ENCODE measurements around the gene TNK2. TPM values are rescaled to one million over a fixed set of nuclear protein-coding genes. Genes with fewer than 3 reads are reported as not detected.
"Not testable (repeated sequence)": the region's sequence is repeated elsewhere in the genome, so short reads cannot be mapped to it uniquely, and the experiment has no call there.

Gene TNK2
- total RNA-seq, 4 donors from 2014 or later = 10.2 to 21.1 (median 12.7) TPM

DNA sequence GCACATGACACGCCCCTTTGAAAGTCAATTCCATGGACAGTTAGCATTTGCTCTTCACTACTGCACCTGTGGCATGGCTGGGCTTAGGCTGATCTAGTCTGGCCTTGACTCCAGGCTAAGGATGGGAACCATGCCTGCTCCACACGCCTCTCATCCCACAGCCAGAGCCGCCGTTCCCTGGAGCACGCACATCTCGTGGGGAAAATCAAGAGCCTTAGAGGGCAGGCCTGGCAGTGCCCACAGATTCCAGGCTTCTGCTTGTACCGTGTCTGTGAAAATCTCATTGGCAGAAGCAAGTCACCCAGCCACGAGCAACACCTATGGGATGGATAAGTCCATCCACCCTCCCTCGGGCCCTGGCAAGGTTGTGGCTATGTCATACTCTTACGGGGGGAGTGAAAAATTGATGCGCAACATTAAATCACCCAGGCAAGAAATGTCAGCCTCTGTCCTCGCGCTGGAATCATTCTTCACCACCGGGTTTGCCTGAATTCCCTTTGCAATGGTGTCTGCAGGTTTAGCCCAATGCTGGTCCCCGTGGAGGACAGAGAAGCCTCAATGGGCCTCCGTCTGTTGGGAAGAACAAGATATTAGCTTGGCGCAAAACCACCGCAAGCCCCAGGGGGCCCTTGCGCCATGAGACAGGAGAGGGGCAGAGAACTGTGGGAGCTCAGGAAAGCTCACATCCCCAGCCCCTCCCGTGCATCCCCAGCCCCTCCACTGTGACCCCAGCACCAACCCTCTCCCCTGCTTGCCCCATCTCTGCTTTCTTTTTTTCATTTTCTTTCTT is 38.8 kb upstream of the TNK2 start:
- intact Hi-C loops (cut with DNase I); H3K27ac ChIP-seq; H3K4me3 ChIP-seq (replicated peaks in 1 of 3); H3K36me3 ChIP-seq; H3K27me3 ChIP-seq; DNase-seq; H3K4me1 ChIP-seq; H3K9me3 ChIP-seq: not testable (repeated sequence)
- WGBS, 2 donors = 94 to 97% methylated on average over 18 to 19 of the region's 20 CpGs

DNA sequence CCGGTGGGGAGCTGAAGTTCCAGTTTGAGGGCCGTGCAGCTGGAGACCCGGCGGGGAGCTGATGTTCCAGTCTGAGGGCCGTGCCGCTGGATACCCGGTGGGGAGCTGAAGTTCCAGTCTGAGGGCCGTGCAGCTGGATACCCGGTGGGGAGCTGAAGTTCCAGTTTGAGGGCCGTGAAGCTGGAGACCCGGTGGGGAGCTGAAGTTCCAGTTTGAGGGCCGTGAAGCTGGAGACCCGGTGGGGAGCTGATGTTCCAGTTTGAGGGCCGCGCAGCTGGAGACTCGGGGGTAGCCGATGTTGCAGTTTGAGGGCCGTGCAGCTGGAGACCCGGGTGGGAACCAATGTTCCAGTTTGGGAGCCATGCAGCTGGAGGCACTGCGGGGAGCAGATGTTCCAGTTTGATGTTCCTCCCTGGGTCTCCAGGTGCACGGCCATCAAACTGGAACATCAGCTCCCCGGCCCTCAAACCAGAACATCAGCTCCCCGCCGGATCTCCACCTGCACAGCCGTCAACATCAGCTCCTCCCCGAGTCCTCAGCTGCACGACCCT is 33.0 kb upstream of the TNK2 start:
- H3K4me1 ChIP-seq; intact Hi-C loops (cut with DNase I); H3K9me3 ChIP-seq; H3K27me3 ChIP-seq; DNase-seq; H3K27ac ChIP-seq; H3K36me3 ChIP-seq; H3K4me3 ChIP-seq (replicated peaks in 1 of 3): not testable (repeated sequence)
- 94% methylated on average over 23 to 27 of the region's 27 CpGs for WGBS, 2 donors

DNA sequence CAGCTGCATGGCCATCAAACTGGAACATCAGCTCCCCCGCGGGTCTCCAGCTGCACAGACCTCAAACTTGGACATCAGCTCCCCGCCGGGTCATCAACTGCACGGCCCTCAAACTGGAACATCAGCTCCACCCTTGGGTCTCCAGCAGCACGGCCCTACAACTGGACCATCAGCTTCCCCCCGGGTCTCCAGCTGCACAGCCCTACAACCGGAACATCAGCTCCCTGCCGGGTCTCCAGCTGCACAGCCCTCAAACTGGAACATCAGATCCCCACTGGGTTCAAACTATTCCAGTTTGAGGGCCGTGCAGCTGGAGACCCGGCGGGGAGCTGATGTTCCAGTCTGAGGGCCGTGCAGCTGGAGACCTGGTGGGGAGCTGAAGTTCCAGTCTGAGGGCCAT is 32.5 kb upstream of the TNK2 start:
- H3K27me3 ChIP-seq; intact Hi-C loops (cut with DNase I); H3K27ac ChIP-seq; H3K9me3 ChIP-seq; DNase-seq; H3K4me3 ChIP-seq (replicated peaks in 1 of 3); H3K4me1 ChIP-seq; H3K36me3 ChIP-seq: not testable (repeated sequence)
- WGBS, 2 donors = 87% methylated on average over 13 of the region's 13 CpGs

DNA sequence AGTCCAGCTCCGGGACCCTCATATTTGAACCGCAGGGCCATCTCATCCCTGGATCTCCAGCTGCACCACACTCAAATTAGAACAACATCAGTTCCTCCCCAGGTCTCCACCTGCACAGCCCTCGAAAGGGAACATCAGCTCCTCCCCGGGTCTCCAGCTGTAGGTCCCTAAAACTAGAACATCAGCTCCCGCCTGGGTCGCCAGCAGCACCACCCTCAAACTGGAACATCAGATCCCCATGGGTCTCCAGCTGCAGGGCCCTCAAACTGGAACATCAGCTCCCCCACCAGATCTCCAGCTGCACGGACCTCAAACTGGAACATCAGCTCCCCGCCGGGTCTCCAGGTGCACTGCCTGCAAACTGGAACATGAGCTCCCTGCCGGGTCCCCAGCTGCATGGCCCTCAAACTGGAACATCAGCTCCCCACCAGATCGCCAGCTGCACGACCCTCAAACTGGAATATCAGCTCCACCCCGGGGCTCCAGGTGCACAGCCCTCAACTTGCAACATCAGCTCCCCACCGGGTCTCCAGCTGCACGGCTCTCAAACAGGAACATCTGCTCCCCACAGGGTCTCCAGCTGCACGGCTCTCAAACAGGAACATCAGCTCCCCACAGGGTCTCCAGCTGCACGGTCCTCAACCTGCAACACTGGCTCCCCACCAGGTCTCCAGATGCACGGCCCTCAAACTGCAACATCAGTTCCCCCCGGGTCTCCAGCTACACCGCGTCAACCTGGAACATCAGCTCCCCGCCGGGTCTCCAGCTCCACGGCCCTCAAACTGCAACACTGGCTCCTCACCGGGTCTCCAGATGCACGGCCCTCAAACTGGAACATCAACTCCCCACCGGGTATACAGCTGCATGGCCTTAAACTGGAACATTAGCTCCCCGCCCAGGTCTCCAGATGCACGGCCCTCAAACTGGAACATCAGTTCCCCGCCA is 31.4 kb upstream of the TNK2 start:
- 95% methylated on average over 28 to 29 of the region's 30 CpGs for WGBS, 2 donors

DNA sequence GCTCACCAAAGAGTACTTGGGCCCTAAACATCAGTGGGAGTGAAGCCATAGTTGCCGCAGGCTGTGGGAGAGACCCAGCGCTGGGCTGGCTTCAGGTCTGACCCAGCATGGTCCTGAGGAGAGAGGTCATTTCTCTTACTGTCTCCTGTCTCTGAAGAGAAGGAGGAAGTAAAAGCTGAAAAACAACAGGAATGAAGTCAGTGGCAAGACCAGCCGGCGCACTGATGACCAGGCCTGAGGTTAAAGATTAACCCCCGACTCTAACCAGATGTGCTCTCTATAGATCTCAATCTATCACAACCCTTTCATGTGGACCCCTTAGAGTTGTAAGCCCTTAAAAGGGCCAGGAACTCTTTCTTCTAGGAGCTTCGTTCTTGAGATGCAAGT is 24.7 kb upstream of the TNK2 start:
- WGBS, 2 donors = 91 to 93% methylated on average over 6 of the region's 6 CpGs
- not testable (repeated sequence) for DNase-seq

More for the DNA sequence above, 31.4 kb upstream of the TNK2 start:
- H3K4me1 ChIP-seq; intact Hi-C loops (cut with DNase I); H3K27me3 ChIP-seq; DNase-seq; H3K27ac ChIP-seq; H3K9me3 ChIP-seq; H3K4me3 ChIP-seq (replicated peaks in 1 of 3); H3K36me3 ChIP-seq: not testable (repeated sequence)

DNA sequence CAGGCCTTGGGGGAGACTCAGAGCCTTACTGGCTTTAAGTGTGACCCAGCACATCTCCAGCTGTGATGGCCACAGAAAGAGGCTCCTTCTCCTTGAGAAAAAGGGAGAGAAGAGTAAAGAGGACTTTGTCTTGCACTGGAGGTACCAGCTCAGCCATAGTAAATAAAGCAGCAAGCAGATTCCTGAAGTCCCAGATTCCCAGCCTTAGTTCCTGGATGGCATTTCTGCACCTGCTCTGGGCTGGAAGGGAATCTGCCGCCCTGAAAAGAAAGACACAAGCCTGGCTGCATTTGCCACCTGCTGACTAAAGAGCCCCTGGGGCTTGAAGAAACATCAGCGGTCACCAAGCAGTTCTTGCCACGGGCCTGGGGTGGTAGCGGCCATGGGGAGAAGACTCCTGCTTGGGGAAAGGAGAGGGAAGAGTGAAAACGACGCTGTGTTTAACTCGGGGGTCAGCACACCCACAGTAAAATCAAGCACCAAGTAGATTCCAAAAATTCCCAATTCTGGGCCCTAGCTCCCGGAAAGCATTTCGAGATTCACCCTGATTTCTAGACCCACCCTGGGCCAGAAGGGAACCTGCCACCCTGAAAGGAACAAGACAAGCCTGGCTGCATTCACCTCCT is 24.2 kb upstream of the TNK2 start:
- TF ChIP-seq, protein P1, sequence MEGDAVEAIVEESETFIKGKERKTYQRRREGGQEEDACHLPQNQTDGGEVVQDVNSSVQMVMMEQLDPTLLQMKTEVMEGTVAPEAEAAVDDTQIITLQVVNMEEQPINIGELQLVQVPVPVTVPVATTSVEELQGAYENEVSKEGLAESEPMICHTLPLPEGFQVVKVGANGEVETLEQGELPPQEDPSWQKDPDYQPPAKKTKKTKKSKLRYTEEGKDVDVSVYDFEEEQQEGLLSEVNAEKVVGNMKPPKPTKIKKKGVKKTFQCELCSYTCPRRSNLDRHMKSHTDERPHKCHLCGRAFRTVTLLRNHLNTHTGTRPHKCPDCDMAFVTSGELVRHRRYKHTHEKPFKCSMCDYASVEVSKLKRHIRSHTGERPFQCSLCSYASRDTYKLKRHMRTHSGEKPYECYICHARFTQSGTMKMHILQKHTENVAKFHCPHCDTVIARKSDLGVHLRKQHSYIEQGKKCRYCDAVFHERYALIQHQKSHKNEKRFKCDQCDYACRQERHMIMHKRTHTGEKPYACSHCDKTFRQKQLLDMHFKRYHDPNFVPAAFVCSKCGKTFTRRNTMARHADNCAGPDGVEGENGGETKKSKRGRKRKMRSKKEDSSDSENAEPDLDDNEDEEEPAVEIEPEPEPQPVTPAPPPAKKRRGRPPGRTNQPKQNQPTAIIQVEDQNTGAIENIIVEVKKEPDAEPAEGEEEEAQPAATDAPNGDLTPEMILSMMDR (IDR thresholded peaks at IDR 0.05) = no peak
- TF ChIP-seq POLR2A (IDR thresholded peaks at IDR 0.05) = no peak

More for the DNA sequence above, 24.7 kb upstream of the TNK2 start:
- H3K36me3 ChIP-seq; H3K27ac ChIP-seq; H3K9me3 ChIP-seq; H3K4me1 ChIP-seq; H3K4me3 ChIP-seq (replicated peaks in 1 of 3); intact Hi-C loops (cut with DNase I); H3K27me3 ChIP-seq: not testable (repeated sequence)

DNA sequence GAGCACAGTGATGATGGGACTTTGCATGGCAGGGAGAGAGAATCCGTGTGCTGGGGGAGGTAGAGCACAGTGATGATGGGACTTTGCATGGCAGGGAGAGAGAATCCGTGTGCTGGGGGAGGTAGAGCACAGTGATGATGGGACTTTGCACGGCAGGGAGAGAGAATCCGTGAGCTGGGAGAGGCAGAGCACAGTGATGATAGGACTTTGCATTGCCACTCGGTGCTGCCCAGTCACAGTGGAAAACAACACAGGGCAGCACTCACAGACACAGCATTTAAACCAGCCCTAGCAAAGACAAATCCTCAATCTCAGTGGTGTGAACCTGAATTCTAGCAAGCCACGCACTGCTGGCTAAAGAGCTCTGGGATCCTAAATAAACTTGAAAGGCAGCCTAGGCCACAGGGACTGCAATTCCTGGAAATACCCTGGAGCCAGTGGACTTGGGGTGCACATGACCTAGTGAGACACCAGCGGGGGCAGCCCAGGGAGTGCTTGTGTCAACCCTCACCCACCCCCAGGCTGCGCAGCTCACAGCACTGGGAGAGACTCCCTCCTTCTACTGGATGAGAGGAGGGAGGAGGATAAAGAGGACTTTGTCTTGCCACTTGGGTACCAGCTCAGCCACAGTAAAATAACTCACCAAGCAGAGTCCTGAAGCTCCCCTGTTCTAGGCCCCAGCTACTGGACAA is 23.4 kb upstream of the TNK2 start:
- Histone ChIP-seq H3K4me3 (replicated peaks in 1 of 3) (no peak overlapping the region), H3K4me1 (peaks cover 0 to 8% of the 10 kb centered on the region in 2 donors), H3K9me3 (no peaks in the 10 kb centered on the region), H3K36me3 (no peaks in the 10 kb centered on the region), H3K27me3 (no peaks in the 10 kb centered on the region), H3K27ac (no peak overlapping the region)
- peak; percentile 39 to 53 for DNase-seq
- WGBS, 2 donors = 40 to 45% methylated on average over 8 of the region's 8 CpGs
- TF ChIP-seq POLR2A (IDR thresholded peaks at IDR 0.05) = no peak
- TF ChIP-seq, protein P1 (IDR thresholded peaks at IDR 0.05) = no peak
- intact Hi-C loops (cut with DNase I) = no loop called here

More for the DNA sequence above, 24.2 kb upstream of the TNK2 start:
- Histone ChIP-seq H3K27ac (no peak overlapping the region), H3K36me3 (no peaks in the 10 kb centered on the region), H3K9me3 (no peaks in the 10 kb centered on the region), H3K4me1 (peaks cover 0 to 8% of the 10 kb centered on the region in 2 donors), H3K4me3 (replicated peaks in 1 of 3) (no peak overlapping the region), H3K27me3 (no peaks in the 10 kb centered on the region)
- intact Hi-C loops (cut with DNase I) = no loop called here
- 85 to 93% methylated on average over 9 of the region's 9 CpGs for WGBS, 2 donors
- no peak for DNase-seq

Measured in thyroid gland (tissue), 4 donors.